Adrenal gland (tissue), 5 donors: ENCODE data around the gene PARVA.

Experiments used
- POLR2A ChIP-seq, 2 donors: fragments of 450-650 bp; IDR thresholded peaks; one replicate each; pipeline ENCODE4 v1.6.1; 2017; ENCODE audit warnings: antibody characterized with exemption in 2 of 2, mild to moderate bottlenecking in 2 of 2, moderate library complexity in 1 of 2
- TF ChIP-seq, protein P1 (sequence below), 6 experiments: fragments of 450-650 bp in 4 of 6; fragments of 200-600 bp in 2 of 6; sonication (generic) in 1 of 6; IDR thresholded peaks; 1 replicate in 5 of 6; 2 replicates in 1 of 6; pipeline versions ENCODE4 v1.5.1 to v1.8.0; 2016 to 2021; ENCODE audit warnings: antibody characterized with exemption in 6 of 6, mild to moderate bottlenecking in 2 of 6, moderate library complexity in 1 of 6
- donor health status: DM: no; HTN: no; CAD: no.

DNA sequence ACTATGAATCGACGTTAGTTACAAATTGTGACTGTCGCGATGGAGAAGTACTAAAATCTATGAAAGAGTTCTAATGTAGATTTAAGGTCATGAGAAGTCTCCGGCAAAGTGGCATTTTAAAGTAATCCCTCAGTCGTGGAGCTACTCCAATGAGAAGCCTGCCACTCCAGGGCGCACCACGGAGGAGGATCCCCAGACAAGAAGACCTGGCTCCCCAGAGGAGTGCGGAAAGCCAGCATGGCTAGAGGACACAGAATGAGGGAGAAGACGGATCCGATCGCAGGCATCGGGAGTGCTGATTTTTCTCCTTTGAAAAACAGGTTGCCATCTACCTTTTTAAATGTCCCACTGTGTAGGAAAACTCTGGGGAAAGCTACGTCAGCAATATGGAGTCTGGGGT is 155.2 kb downstream of the PARVA start:
- TF ChIP-seq, protein P1, sequence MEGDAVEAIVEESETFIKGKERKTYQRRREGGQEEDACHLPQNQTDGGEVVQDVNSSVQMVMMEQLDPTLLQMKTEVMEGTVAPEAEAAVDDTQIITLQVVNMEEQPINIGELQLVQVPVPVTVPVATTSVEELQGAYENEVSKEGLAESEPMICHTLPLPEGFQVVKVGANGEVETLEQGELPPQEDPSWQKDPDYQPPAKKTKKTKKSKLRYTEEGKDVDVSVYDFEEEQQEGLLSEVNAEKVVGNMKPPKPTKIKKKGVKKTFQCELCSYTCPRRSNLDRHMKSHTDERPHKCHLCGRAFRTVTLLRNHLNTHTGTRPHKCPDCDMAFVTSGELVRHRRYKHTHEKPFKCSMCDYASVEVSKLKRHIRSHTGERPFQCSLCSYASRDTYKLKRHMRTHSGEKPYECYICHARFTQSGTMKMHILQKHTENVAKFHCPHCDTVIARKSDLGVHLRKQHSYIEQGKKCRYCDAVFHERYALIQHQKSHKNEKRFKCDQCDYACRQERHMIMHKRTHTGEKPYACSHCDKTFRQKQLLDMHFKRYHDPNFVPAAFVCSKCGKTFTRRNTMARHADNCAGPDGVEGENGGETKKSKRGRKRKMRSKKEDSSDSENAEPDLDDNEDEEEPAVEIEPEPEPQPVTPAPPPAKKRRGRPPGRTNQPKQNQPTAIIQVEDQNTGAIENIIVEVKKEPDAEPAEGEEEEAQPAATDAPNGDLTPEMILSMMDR (IDR thresholded peaks at IDR 0.05): no peak
- TF ChIP-seq POLR2A (IDR thresholded peaks at IDR 0.05): no peak
